Measurements from ENCODE around the gene MIA2.

MIA2 gene

DNA sequence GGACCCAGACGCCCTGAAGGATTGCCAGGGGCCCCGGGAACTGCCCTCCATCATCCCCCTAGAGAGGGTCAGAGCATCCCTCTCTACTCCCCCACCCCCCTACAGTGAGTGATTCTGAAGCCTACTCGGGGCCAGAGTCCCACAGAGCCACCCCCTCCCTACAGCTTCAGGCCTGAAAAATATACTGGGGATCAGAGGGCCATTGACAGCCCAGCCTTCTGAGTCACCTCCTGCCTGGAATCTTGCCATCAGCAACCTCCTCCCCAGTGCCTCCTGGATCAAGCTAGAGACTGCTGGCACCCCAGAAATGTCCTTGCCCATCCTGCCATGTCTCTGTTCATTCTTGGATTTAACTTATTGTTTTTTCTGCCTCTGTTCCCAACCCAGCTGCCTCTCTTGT lies 21.7 kb upstream of the MIA2 start:
- Histone ChIP-seq H3K27me3 (ENCODE audit: insufficient read depth, poor library complexity, severe bottlenecking) (no peaks in the 10 kb centered on the region), H3K4me3 (replicated peaks; ENCODE audit: insufficient read depth, low read length) (no peak overlapping the region), H3K27ac (replicated peaks) (peak overlapping the region; percentile 32)
- no peak for DNase-seq (ENCODE audit: low read depth in 1 of 2, low spot score in 1 of 2)
- TF ChIP-seq, protein P1, sequence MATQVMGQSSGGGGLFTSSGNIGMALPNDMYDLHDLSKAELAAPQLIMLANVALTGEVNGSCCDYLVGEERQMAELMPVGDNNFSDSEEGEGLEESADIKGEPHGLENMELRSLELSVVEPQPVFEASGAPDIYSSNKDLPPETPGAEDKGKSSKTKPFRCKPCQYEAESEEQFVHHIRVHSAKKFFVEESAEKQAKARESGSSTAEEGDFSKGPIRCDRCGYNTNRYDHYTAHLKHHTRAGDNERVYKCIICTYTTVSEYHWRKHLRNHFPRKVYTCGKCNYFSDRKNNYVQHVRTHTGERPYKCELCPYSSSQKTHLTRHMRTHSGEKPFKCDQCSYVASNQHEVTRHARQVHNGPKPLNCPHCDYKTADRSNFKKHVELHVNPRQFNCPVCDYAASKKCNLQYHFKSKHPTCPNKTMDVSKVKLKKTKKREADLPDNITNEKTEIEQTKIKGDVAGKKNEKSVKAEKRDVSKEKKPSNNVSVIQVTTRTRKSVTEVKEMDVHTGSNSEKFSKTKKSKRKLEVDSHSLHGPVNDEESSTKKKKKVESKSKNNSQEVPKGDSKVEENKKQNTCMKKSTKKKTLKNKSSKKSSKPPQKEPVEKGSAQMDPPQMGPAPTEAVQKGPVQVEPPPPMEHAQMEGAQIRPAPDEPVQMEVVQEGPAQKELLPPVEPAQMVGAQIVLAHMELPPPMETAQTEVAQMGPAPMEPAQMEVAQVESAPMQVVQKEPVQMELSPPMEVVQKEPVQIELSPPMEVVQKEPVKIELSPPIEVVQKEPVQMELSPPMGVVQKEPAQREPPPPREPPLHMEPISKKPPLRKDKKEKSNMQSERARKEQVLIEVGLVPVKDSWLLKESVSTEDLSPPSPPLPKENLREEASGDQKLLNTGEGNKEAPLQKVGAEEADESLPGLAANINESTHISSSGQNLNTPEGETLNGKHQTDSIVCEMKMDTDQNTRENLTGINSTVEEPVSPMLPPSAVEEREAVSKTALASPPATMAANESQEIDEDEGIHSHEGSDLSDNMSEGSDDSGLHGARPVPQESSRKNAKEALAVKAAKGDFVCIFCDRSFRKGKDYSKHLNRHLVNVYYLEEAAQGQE (IDR thresholded peaks at IDR 0.05; ENCODE audit: insufficient replicate concordance, low read depth), result no peak
- TF ChIP-seq GABPA (IDR thresholded peaks at IDR 0.05; ENCODE audit: low read depth) (no peak), POLR2AphosphoS5 (IDR thresholded peaks at IDR 0.05; ENCODE audit: low read depth) (no peak), SPI1 (IDR thresholded peaks at IDR 0.05; ENCODE audit: borderline replicate concordance, low read depth) (no peak)
- TF ChIP-seq, protein P2, sequence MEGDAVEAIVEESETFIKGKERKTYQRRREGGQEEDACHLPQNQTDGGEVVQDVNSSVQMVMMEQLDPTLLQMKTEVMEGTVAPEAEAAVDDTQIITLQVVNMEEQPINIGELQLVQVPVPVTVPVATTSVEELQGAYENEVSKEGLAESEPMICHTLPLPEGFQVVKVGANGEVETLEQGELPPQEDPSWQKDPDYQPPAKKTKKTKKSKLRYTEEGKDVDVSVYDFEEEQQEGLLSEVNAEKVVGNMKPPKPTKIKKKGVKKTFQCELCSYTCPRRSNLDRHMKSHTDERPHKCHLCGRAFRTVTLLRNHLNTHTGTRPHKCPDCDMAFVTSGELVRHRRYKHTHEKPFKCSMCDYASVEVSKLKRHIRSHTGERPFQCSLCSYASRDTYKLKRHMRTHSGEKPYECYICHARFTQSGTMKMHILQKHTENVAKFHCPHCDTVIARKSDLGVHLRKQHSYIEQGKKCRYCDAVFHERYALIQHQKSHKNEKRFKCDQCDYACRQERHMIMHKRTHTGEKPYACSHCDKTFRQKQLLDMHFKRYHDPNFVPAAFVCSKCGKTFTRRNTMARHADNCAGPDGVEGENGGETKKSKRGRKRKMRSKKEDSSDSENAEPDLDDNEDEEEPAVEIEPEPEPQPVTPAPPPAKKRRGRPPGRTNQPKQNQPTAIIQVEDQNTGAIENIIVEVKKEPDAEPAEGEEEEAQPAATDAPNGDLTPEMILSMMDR (IDR thresholded peaks at IDR 0.05; ENCODE audit: insufficient read depth, low read length), result no peak

DNA sequence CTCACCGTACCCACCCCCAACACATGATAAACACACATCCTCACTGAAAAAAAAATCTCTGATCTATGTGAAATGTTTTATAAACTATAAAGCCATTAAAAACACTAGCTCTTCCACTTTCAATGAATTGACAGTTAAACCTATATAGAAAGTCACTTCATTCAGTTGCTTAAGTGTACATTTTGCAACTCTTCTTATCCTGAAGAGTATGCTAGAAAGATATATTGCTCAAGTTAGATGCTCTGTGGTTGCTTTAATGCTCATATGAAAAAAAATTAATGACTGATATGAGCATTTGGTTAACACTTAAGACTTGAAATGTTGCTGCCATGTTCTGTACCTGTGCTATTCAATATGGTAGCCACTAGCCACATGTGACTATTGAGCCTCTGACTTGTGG lies 21.0 kb upstream of the MIA2 start:
- no peak overlapping the region for H3K4me3 ChIP-seq (replicated peaks; ENCODE audit: insufficient read depth, low read length)
- TF ChIP-seq GABPA (IDR thresholded peaks at IDR 0.05; ENCODE audit: low read depth) (no peak), SPI1 (IDR thresholded peaks at IDR 0.05; ENCODE audit: borderline replicate concordance, low read depth) (no peak), POLR2AphosphoS5 (IDR thresholded peaks at IDR 0.05; ENCODE audit: low read depth) (no peak)
- TF ChIP-seq, protein P2 (IDR thresholded peaks at IDR 0.05; ENCODE audit: insufficient read depth, low read length), result no peak
- TF ChIP-seq, protein P1 (IDR thresholded peaks at IDR 0.05; ENCODE audit: insufficient replicate concordance, low read depth), result no peak
- no peaks in the 10 kb centered on the region for H3K27me3 ChIP-seq (ENCODE audit: insufficient read depth, poor library complexity, severe bottlenecking)
- no peak for DNase-seq (ENCODE audit: low read depth in 1 of 2, low spot score in 1 of 2)
- peak overlapping the region; percentile 32 for H3K27ac ChIP-seq (replicated peaks)

DNA sequence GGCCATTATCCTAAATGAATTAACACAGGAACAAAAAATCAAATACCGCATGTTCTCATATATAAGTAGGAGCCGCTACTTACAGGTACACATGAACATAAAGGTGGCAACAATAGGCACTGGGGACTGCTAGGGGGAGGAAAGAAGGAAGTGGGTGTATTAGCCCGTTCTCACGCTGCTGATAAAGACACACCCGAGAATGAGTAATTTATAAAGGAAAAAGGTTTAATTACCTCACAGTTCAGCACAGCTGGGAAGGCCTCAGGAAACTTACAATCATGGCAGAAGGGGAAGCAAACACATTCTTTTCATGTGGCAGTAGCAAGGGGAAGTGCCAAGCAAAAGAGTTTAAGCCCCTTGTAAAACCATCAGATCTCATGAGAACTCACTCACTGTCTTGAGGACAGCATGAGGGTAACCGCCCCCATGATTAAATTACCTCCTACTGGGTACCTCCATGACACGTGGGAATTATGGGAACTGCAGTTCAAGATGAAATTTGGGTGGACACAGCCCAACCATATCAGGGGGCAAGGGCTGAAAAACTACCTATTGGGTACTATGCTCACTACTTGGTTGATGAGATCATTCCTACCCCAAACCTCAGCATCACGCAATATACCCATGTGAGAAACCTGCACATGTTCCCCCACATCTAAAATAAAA lies 16.4 kb upstream of the MIA2 start:
- DNase-seq (ENCODE audit: low read depth in 1 of 2, low spot score in 1 of 2), result no peak
- Histone ChIP-seq H3K27ac (replicated peaks) (no peak overlapping the region), H3K4me3 (replicated peaks; ENCODE audit: insufficient read depth, low read length) (no peak overlapping the region)

More for the DNA sequence above, 16.4 kb upstream of the MIA2 start:
- no peaks in the 10 kb centered on the region for H3K27me3 ChIP-seq (ENCODE audit: insufficient read depth, poor library complexity, severe bottlenecking)
- TF ChIP-seq POLR2AphosphoS5 (IDR thresholded peaks at IDR 0.05; ENCODE audit: low read depth) (no peak), SPI1 (IDR thresholded peaks at IDR 0.05; ENCODE audit: borderline replicate concordance, low read depth) (peak; percentile 43; the same call in 1 of the 2 replicates), GABPA (IDR thresholded peaks at IDR 0.05; ENCODE audit: low read depth) (no peak)
- TF ChIP-seq, protein P2 (IDR thresholded peaks at IDR 0.05; ENCODE audit: insufficient read depth, low read length), result no peak
- TF ChIP-seq, protein P1 (IDR thresholded peaks at IDR 0.05; ENCODE audit: insufficient replicate concordance, low read depth), result no peak
